Astrocyte (in vitro differentiated cells and primary cell): ENCODE results near the gene GPR162.

Source experiments
- CTCF ChIP-seq: IDR thresholded peaks from 2 replicates; pipeline ENCODE4 v1.5.1; 2011; ENCODE audit warnings: low read depth, mild to moderate bottlenecking, inconsistent platforms, low read length, moderate library complexity; ENCODE audit not compliant: insufficient read depth
- EZH2 ChIP-seq: IDR thresholded peaks from 2 replicates; pipeline ENCODE4 v1.6.1; 2012; ENCODE audit warnings: mild to moderate bottlenecking, low read length, inconsistent platforms; ENCODE audit not compliant: insufficient read depth

DNA sequence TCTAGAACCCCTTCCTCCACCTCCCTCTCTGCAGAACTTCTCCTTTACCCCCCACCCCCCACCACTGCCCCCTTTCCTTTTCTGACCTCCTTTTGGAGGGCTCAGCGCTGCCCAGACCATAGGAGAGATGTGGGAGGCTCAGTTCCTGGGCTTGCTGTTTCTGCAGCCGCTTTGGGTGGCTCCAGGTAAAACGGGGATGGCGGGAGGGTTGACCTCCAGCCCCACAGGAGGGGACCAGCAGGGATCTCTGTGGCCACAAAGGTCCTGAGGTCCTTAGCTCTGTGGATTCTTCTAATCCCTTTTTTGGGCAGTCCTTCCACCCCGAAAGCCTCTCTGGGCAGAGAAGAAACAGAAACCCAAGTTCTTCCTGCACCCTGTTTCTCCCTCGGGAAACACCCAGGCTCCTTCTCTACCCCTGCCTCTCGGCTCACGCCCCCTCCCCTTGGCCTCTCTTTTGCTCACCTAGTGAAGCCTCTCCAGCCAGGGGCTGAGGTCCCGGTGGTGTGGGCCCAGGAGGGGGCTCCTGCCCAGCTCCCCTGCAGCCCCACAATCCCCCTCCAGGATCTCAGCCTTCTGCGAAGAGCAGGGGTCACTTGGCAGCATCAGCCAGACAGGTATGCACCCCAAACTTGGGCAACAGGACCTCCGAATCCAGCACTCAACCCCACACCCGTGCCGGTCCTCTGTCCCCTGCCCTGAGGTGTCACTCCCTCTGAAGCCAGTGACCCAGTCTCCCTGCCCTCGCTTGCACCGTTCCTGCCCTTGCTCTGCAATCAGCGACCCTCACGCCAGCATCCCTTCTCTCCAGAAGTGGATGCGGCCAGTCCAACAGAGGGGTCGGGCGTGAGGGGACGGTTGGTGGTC is 48.7 kb upstream of the GPR162 start:
- TF ChIP-seq CTCF (no peak), EZH2 (no peak)
